ENCODE data around the gene EED.
A peak's percentile ranks its signal among the peaks of the same experiment; 100 is the strongest.

The EED gene

GRCh38 chr11:86291466-86292262, 47.1 kb downstream of the EED start:
- TF ChIP-seq BACH2 (CRISPR knock-in tag; IDR thresholded peaks at IDR 0.05; ENCODE audit: borderline replicate concordance) (no peak), RARB (CRISPR knock-in tag; IDR thresholded peaks at IDR 0.05) (no peak), ZFP30 (CRISPR knock-in tag; IDR thresholded peaks at IDR 0.05) (no peak), TCF4 (CRISPR knock-in tag; IDR thresholded peaks at IDR 0.05; ENCODE audit: borderline replicate concordance) (no peak), TSHZ2 (CRISPR knock-in tag; IDR thresholded peaks at IDR 0.05) (no peak), OSR1 (CRISPR knock-in tag; IDR thresholded peaks at IDR 0.05) (no peak)
- ATAC-seq = peak; percentile 56

- TF ChIP-seq ESRRG (CRISPR knock-in tag; IDR thresholded peaks at IDR 0.05) = no peak
- ATAC-seq = no peak
Measured at GRCh38 chr11:86292912-86293616, 48.5 kb downstream of the EED start.

DNA sequence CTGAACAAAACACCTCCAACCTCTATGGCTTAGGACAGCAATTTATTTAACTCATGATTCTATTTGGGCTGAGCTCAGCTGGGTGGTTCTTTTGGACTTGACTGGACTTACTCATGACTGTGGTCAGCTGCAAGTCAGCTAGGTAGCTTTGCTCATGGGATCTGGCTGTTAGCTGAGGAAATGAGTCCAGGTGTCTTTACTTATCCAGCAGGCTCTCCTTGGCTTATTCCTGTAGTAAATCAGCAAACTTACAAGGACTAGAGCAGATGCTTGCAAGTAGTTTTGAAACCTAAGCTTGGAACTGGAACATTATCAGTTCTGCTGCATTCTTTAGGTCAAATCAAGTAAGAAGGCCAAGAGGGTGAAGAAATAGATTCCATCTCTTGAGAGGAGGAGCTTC, 49.5 kb downstream of the EED start:
- no peak for ATAC-seq
- TF ChIP-seq ZC3H10 (CRISPR knock-in tag; IDR thresholded peaks at IDR 0.05) (no peak), ARNTL (CRISPR knock-in tag; IDR thresholded peaks at IDR 0.05; ENCODE audit: borderline replicate concordance, low read depth) (no peak)

DNA sequence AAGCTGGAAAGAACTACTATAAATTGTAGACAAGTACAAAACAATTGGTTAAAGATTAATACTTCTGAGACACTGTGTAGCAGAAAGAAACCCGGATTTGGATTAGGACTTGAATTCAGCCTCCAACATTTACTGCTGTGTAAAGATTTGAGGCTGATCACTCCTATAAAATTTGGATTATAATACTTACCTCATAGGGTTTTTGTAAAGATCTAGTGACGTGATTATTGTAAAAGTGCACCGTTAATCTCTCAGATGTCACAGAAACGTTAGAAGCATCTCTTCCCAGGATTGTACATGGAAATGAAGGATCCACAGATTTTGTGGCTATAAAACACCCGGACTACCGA, 57.2 kb downstream of the EED start:
- peak; percentile 8 for ATAC-seq
- no peak for TF ChIP-seq ZNF70 (CRISPR knock-in tag; IDR thresholded peaks at IDR 0.05)

GRCh38 chr11:86302092-86302793, 57.7 kb downstream of the EED start, which contains the start of gene HIKESHI:
Gene HIKESHI, plus strand, starts transcription at chr11:86302240. Its CDS starts 209 bp downstream, at chr11:86302449.
- peak; percentile 100 for ATAC-seq
- TF ChIP-seq ZFP30 (CRISPR knock-in tag; IDR thresholded peaks at IDR 0.05) (no peak), SNAI2 (CRISPR knock-in tag; IDR thresholded peaks at IDR 0.05) (no peak; the same call in 1 of the 2 replicates), ZNF8 (CRISPR knock-in tag; IDR thresholded peaks at IDR 0.05) (no peak; the same call in 1 of the 2 replicates), RARB (CRISPR knock-in tag; IDR thresholded peaks at IDR 0.05) (no peak), ISL1 (CRISPR knock-in tag; IDR thresholded peaks at IDR 0.05) (no peak), ARNTL (CRISPR knock-in tag; IDR thresholded peaks at IDR 0.05; ENCODE audit: borderline replicate concordance, low read depth) (no peak), BACH2 (CRISPR knock-in tag; IDR thresholded peaks at IDR 0.05; ENCODE audit: borderline replicate concordance) (no peak), OSR1 (CRISPR knock-in tag; IDR thresholded peaks at IDR 0.05) (no peak), GLIS3 (CRISPR knock-in tag; IDR thresholded peaks at IDR 0.05) (peak; percentile 69; the same call in 1 of the 2 replicates), ESRRG (CRISPR knock-in tag; IDR thresholded peaks at IDR 0.05) (no peak), ZC3H10 (CRISPR knock-in tag; IDR thresholded peaks at IDR 0.05) (no peak), TCF4 (CRISPR knock-in tag; IDR thresholded peaks at IDR 0.05; ENCODE audit: borderline replicate concordance) (no peak), ZNF70 (CRISPR knock-in tag; IDR thresholded peaks at IDR 0.05) (no peak), ZNF565 (CRISPR knock-in tag; conservative IDR thresholded peaks at IDR 0.05; ENCODE audit: low read depth) (no peak), ZFP3 (CRISPR knock-in tag; IDR thresholded peaks at IDR 0.05) (peak; percentile 71), CSRNP3 (CRISPR knock-in tag; IDR thresholded peaks at IDR 0.05) (no peak), CSDC2 (CRISPR knock-in tag; IDR thresholded peaks at IDR 0.05) (peak; percentile 52; the same call in 1 of the 2 replicates)
- TF ChIP-seq, protein P1, sequence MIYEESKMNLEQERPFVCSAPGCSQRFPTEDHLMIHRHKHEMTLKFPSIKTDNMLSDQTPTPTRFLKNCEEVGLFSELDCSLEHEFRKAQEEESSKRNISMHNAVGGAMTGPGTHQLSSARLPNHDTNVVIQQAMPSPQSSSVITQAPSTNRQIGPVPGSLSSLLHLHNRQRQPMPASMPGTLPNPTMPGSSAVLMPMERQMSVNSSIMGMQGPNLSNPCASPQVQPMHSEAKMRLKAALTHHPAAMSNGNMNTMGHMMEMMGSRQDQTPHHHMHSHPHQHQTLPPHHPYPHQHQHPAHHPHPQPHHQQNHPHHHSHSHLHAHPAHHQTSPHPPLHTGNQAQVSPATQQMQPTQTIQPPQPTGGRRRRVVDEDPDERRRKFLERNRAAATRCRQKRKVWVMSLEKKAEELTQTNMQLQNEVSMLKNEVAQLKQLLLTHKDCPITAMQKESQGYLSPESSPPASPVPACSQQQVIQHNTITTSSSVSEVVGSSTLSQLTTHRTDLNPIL (CRISPR knock-in tag; IDR thresholded peaks at IDR 0.05; ENCODE audit: low read depth) = no peak
- TF ChIP-seq, protein P2, sequence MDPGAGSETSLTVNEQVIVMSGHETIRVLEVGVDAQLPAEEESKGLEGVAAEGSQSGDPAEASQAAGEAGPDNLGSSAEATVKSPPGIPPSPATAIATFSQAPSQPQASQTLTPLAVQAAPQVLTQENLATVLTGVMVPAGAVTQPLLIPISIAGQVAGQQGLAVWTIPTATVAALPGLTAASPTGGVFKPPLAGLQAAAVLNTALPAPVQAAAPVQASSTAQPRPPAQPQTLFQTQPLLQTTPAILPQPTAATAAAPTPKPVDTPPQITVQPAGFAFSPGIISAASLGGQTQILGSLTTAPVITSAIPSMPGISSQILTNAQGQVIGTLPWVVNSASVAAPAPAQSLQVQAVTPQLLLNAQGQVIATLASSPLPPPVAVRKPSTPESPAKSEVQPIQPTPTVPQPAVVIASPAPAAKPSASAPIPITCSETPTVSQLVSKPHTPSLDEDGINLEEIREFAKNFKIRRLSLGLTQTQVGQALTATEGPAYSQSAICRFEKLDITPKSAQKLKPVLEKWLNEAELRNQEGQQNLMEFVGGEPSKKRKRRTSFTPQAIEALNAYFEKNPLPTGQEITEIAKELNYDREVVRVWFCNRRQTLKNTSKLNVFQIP (CRISPR knock-in tag; IDR thresholded peaks at IDR 0.05; ENCODE audit: borderline replicate concordance, low read depth) = peak; percentile 70; the same call in 1 of the 2 replicates
- TF ChIP-seq, protein P3, sequence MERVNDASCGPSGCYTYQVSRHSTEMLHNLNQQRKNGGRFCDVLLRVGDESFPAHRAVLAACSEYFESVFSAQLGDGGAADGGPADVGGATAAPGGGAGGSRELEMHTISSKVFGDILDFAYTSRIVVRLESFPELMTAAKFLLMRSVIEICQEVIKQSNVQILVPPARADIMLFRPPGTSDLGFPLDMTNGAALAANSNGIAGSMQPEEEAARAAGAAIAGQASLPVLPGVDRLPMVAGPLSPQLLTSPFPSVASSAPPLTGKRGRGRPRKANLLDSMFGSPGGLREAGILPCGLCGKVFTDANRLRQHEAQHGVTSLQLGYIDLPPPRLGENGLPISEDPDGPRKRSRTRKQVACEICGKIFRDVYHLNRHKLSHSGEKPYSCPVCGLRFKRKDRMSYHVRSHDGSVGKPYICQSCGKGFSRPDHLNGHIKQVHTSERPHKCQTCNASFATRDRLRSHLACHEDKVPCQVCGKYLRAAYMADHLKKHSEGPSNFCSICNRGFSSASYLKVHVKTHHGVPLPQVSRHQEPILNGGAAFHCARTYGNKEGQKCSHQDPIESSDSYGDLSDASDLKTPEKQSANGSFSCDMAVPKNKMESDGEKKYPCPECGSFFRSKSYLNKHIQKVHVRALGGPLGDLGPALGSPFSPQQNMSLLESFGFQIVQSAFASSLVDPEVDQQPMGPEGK (CRISPR knock-in tag; IDR thresholded peaks at IDR 0.05; ENCODE audit: borderline replicate concordance) = no peak
